GM21825 (cell line): Measurements from ENCODE around the gene CLCF1.

Source experiments
- ATAC-seq: cut with Tn5 transposase; IDR thresholded peaks from one replicate; pipeline ENCODE4 v1.9.1; 2021; ENCODE audit warnings: mild to moderate bottlenecking, moderate library complexity; ENCODE audit not compliant: unreplicated experiment

CLCF1 gene

GRCh38 chr11:67372993-67373647 lies at the start of gene CLCF1:
CLCF1 (minus strand) TSS chr11:67373598; CDS start chr11:67373539, 59 bp downstream.
- no peak for ATAC-seq

DNA sequence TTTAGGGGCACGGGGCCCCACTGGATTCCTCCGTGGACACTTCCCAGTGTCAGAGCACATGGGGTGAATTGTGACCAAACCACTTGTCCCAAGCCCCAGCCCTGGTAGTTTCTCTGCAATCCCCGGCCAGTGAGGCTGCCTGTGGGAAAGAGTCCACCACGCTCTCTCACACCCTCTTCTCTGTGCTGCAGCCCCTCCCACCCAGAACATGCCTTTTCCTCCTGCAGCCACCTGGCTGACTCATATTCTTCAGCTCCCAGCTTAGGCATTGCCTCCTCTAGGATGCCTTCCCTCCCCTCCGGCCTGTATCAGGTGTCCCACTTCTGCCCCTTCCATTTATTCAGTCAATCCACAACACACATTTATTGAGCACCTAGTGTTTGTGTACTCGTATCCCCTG lies 49.5 kb upstream of the CLCF1 start:
- ATAC-seq, result no peak

DNA sequence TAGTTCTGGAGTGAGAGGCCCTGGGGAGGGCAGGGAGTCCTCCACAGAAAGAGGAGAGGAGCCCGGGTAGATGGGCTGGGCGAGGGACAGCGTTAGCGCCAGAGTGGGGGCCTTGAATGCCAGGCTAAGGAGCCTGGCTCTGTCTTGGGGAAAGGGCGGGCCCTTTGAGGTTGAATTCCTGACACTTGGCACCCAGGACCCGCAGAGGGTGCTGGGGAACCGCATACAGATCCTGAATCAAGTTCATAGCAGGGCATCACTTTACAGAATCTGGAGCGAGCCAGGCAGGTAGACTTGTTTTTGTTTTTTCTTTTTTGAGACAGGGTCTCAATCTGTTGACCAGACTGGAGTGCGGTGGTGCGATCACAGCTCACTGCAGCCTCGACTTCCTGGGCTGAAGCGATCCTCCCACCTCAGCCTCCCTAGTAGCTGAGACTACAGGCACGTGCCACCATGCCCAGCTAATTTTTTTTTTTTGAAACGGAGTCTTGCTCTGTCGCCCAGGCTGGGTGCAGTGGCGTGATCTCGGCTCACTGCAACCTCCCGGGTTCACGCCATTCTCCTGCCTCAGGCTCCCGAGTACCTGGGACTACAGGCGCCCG lies 48.1 kb upstream of the CLCF1 start:
- no peak for ATAC-seq

- ATAC-seq, result peak; percentile 68
Observed at GRCh38 chr11:67420646-67421429, 47.4 kb upstream of the CLCF1 start.

DNA sequence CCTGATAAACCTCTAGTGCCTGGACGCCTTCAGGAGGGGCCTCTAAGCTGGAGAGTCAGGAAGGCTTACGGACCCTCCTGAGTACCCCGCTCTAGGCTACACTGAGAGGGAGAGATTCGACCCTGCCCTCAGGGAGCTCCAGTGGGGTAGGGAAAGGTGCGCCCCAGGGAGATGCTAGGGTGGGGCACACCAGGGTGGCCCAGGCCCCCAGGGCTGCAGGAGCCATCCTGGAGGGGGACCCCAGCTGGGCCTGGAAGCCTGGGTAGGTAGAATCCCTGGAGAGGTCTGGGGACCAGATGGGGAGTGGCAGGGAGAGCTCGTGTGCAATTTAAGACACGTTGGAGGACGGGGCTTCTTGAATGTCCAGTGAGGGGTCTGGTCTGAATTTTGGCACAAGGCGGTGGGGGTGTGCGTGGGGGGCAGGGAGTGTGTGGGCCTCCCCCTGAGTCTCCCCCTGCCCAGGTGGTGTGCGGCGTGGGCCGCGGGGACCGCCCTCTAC lies 46.8 kb upstream of the CLCF1 start:
- ATAC-seq, result no peak

- no peak for ATAC-seq
Observed at GRCh38 chr11:67419325-67420049, 46.1 kb upstream of the CLCF1 start.

GRCh38 chr11:67418476-67419281 lies 45.3 kb upstream of the CLCF1 start:
- no peak for ATAC-seq

DNA sequence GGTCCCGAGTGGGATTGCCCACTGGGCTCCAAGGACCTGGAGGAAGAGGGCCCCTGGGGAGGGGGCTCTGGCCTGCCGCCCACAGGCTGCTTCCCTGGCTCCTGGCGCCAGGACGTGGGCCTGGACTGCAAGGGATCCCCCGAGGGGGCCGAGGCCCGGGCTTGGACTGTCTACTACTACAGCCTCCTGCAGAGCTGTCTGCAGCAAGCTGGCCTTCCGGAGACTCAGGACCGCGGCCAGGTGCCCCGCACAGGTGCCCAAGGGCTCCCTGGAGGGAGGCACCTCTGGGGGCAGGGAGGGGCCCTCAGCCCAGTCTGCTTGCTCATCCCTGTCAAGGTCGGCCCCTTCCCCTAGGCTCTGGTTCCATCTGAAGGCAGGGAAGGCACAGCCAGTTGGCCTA lies 44.0 kb upstream of the CLCF1 start:
- no peak for ATAC-seq

GRCh38 chr11:67416416-67417335 lies 43.3 kb upstream of the CLCF1 start:
- ATAC-seq, result no peak

GRCh38 chr11:67415501-67416304 lies 42.3 kb upstream of the CLCF1 start, which contains the start of gene CARNS1:
CARNS1 (plus strand) TSS chr11:67415678; CDS start chr11:67416200, 522 bp downstream.
- ATAC-seq, result no peak

DNA sequence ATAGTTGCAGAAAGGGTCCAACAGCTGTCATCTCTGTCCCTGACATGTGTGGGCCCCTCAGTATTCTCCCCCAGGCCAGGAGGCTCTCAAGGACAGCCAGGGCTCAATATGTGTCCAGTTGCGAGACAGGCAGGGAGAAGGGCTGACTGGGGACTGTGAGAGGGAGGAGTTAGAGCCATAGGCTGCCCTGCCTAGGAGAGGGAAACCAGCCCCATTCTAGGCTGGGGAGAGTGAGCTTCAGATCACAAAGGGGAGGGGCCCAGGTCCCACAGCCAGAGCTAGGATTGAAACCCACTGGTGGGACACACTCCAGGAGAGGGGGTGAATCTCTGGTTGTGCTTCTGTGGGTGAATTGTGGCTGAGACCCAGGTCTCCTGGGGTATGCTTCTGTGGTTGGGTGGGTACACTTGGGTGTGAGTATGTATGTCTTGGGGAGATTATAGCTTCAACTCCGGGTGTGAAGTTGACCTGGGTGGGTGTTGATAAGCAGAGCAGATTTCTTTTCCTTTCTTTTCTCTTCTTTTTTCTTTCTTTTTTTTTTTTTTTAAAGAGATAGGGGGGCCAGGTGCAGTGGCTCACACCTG lies 40.0 kb upstream of the CLCF1 start:
- ATAC-seq, result no peak

GRCh38 chr11:67412495-67413179 lies 39.2 kb upstream of the CLCF1 start:
- ATAC-seq, result no peak

- ATAC-seq, result no peak
Observed at GRCh38 chr11:67411785-67412152, 38.4 kb upstream of the CLCF1 start.

DNA sequence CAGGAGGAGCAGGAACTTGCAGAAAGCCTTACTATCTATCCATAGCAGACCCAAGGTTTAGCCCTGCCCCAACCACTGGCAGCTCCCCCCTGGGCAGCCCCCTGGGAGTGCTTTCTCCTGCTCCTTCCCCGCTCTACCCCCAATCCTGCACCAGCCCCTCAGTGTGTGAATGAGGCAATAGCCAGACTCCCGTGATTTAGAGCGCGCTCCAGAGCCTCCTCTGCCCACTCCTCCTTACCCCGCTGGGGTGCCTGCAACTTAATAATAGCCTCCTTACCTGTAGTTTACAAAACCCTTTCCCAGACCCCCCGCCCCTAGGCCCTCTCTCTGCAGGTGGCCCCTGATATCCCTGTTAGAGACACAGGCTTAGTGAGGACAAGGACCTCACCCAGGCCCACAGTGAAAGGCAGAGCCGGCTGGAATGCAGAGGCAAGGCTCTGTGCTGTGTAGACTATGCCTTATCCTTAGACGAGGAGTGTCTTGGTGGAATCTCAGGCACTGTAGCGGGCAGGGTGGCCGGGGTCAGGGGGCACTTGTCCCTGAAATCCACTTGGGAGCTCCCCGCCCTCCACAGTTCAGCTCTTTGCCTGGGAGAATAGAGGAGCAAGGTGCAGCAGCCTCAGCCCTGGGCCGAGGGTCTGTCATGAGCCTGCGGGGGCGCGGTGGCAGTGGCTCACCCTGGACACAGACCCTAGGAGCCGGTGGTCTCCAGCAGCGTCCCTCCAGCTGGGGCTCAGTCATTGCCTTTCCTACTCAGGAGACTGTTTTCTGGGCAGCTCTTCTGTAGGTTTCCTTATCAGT lies 37.8 kb upstream of the CLCF1 start:
- ATAC-seq, result no peak

DNA sequence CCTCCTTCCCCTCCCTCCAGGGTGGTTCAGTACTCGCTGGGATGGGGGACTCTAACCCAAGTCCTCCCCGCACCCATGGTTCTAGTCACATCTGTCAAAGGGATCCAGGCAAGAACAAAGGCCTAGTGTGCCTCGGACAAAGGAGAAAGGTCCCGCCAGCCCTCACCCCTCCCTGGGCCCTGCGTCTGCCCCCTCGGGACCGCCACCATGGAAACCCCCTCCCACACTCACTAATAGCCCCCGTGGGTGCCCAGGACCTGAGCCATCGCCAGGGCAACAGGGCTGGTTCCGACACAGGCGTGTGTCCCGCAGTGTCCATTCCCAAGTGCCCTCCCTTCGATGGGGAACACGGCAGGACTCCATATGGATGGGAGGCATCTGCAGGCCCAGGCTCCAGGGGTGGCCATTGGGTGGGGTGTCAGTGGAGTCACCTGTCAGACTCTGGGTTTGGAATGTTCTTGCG lies 37.0 kb upstream of the CLCF1 start:
- ATAC-seq, result no peak

- no peak for ATAC-seq
Observed at GRCh38 chr11:67409781-67410368, 36.5 kb upstream of the CLCF1 start.
